ENCODE data around the gene NTNG1. TPM values are rescaled to one million over a fixed set of nuclear protein-coding genes. Genes with fewer than 3 reads are reported as not detected.

Gene NTNG1
- total RNA-seq, 1 experiment from 2014 or later = 1.5 TPM

DNA sequence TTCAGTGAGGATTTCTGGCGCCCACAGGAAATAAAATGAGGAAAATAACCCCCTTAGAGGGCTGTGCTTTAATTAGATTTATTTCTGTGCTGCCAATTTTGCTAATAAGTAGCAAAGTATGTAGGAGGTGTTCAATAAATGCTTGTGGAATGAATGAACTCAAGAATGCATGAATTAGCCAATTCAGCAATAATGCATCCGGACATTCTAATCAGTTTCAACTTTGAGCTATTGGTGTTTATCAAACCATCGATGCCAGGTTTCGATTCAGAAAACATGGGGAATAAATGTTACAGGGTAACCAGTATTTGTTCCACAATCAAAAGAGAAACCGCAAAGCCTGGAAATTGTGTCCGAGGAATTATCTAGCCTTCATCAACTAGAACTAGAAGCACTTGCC is 353.2 kb downstream of the NTNG1 start:
- no peak overlapping the region for H2BK120ac ChIP-seq (ENCODE audit: low read depth, low read length, poor library complexity, severe bottlenecking)
- H3K4me1 Mint-ChIP-seq = peaks cover 7 to 8% of the 10 kb centered on the region in 2 experiments
- no peak overlapping the region for H3K18ac ChIP-seq (ENCODE audit: insufficient read length, low read depth, low read length)
- no peaks in the 10 kb centered on the region for H3K36me3 Mint-ChIP-seq (ENCODE audit: insufficient read depth in 1 of 3, low read depth in 3 of 3)
- H3T11ph ChIP-seq (ENCODE audit: low read length) = no peak overlapping the region
- H3K4me2 ChIP-seq (ENCODE audit: insufficient read depth, insufficient read length, low read length) = no peak overlapping the region
- no peaks in the 10 kb centered on the region for H3K79me1 ChIP-seq (ENCODE audit: insufficient read depth, low read depth, low read length, poor library complexity, severe bottlenecking)
- H3K4ac ChIP-seq (ENCODE audit: low read depth, low read length) = no peak overlapping the region
- H2AFZ ChIP-seq (ENCODE audit: low read length) = no peak overlapping the region
- no peak overlapping the region for H3K23ac ChIP-seq (ENCODE audit: insufficient read length, low read depth, low read length)
- H2BK5ac ChIP-seq (ENCODE audit: insufficient read length, low read length) = no peak overlapping the region
- no peak for DNase-seq
- no peak overlapping the region for H3K27ac Mint-ChIP-seq
- no peaks in the 10 kb centered on the region for H3K9me3 ChIP-seq (ENCODE audit: control insufficient read depth, low read depth, low read length)
- H4K91ac ChIP-seq (ENCODE audit: insufficient read length, low read depth, low read length) = no peak overlapping the region
- WGBS (ENCODE audit: extremely low coverage, insufficient read length, low lambda C conversion rate) = no CpG with 5 or more reads among the region's 6 CpGs
- H3K9ac ChIP-seq (ENCODE audit: extremely low read depth, insufficient read length, low read length) = no peak overlapping the region
- no peak overlapping the region for H3K27ac ChIP-seq (ENCODE audit: insufficient read length, low read depth, low read length)
- H2BK12ac ChIP-seq (ENCODE audit: insufficient read length, low read depth, low read length) = no peak overlapping the region
- no peaks in the 10 kb centered on the region for H3K79me2 ChIP-seq (ENCODE audit: insufficient read depth, low read length)
- H4K20me1 ChIP-seq (ENCODE audit: control insufficient read depth, insufficient read depth, insufficient read length) = no peaks in the 10 kb centered on the region
- H4K5ac ChIP-seq (ENCODE audit: insufficient read length, low read depth, low read length) = no peak overlapping the region
- H2BK15ac ChIP-seq (ENCODE audit: low read depth, low read length) = no peak overlapping the region
- no peaks in the 10 kb centered on the region for H3K27me3 Mint-ChIP-seq (ENCODE audit: low read depth)
- H3K9me3 Mint-ChIP-seq = no peaks in the 10 kb centered on the region
- H2BK20ac ChIP-seq (ENCODE audit: low read depth, low read length, poor library complexity, severe bottlenecking) = no peak overlapping the region
- H3K23me2 ChIP-seq (ENCODE audit: insufficient read length, low read depth, low read length, poor library complexity, severe bottlenecking) = no peaks in the 10 kb centered on the region
- no peak overlapping the region for H3K56ac ChIP-seq (ENCODE audit: insufficient read length, low read depth, low read length)
- H3K27me3 ChIP-seq (ENCODE audit: insufficient read depth, low read length) = no peaks in the 10 kb centered on the region
- TF ChIP-seq, protein P1, sequence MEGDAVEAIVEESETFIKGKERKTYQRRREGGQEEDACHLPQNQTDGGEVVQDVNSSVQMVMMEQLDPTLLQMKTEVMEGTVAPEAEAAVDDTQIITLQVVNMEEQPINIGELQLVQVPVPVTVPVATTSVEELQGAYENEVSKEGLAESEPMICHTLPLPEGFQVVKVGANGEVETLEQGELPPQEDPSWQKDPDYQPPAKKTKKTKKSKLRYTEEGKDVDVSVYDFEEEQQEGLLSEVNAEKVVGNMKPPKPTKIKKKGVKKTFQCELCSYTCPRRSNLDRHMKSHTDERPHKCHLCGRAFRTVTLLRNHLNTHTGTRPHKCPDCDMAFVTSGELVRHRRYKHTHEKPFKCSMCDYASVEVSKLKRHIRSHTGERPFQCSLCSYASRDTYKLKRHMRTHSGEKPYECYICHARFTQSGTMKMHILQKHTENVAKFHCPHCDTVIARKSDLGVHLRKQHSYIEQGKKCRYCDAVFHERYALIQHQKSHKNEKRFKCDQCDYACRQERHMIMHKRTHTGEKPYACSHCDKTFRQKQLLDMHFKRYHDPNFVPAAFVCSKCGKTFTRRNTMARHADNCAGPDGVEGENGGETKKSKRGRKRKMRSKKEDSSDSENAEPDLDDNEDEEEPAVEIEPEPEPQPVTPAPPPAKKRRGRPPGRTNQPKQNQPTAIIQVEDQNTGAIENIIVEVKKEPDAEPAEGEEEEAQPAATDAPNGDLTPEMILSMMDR (conservative IDR thresholded peaks at IDR 0.05) = no peak
- H3K14ac ChIP-seq (ENCODE audit: insufficient read depth, low read length) = no peak overlapping the region
- no peak overlapping the region for H2AK5ac ChIP-seq (ENCODE audit: insufficient read length, low read length)
- H4K8ac ChIP-seq (replicated peaks; ENCODE audit: insufficient read length, low read depth, low read length) = no peak overlapping the region
- H3K4me1 ChIP-seq (ENCODE audit: insufficient read depth, low read length) = 0 out of 2 replicates have a peak, but pooled peaks cover 1% of the 10 kb centered on the region
- H3K4me3 Mint-ChIP-seq = no peak overlapping the region
